IPS-20b (cell line): ENCODE measurements around the gene PM20D1.
"Not testable (repeated sequence)": the region's sequence is repeated elsewhere in the genome, so short reads cannot be mapped to it uniquely, and the experiment has no call there.

Experiments
- H3K27ac ChIP-seq: one replicate; pipeline ENCODE4 v1.5.1; 2013; ENCODE audit warnings: low read length
- H3K27me3 ChIP-seq: 2 replicates; pipeline ENCODE4 v1.6.1; 2013; ENCODE audit warnings: mild to moderate bottlenecking, low read length, inconsistent platforms; ENCODE audit not compliant: insufficient read depth
- H3K36me3 ChIP-seq: 2 replicates; pipeline ENCODE4 v1.6.1; 2013; ENCODE audit warnings: low read depth, mild to moderate bottlenecking, inconsistent platforms, low read length, moderate library complexity; ENCODE audit not compliant: insufficient read depth
- H3K4me1 ChIP-seq: 2 replicates; pipeline ENCODE4 v1.6.1; 2013; ENCODE audit warnings: mild to moderate bottlenecking, control low read depth, inconsistent platforms, low read length, moderate library complexity; ENCODE audit not compliant: insufficient read depth
- H3K4me3 ChIP-seq: 2 replicates; pipeline ENCODE4 v1.5.1; 2013; ENCODE audit warnings: mild to moderate bottlenecking, low read length, inconsistent platforms
- H3K9ac ChIP-seq: 2 replicates; pipeline ENCODE4 v1.6.1; 2013; ENCODE audit warnings: low read depth, mild to moderate bottlenecking, inconsistent platforms, low read length, moderate library complexity
- H3K9me3 ChIP-seq: 2 replicates; pipeline ENCODE4 v1.6.1; 2013; ENCODE audit warnings: mild to moderate bottlenecking, low read depth, low read length, inconsistent platforms; ENCODE audit not compliant: insufficient read depth

PM20D1 gene

GRCh38 chr1:205873148-205873547 lies 23.2 kb upstream of the PM20D1 start:
- H3K36me3 ChIP-seq, H3K4me1 ChIP-seq, H3K9me3 ChIP-seq, H3K9ac ChIP-seq, H3K27me3 ChIP-seq, H3K27ac ChIP-seq, H3K4me3 ChIP-seq: not testable (repeated sequence)

- H3K4me3 ChIP-seq: no peak overlapping the region
- no peaks in the 10 kb centered on the region for H3K36me3 ChIP-seq
- no peaks in the 10 kb centered on the region for H3K9me3 ChIP-seq
- peaks cover 6% of the 10 kb centered on the region; the same call in 1 of the 2 replicates for H3K4me1 ChIP-seq
- H3K9ac ChIP-seq: no peak overlapping the region
- H3K27ac ChIP-seq: no peak overlapping the region
- no peaks in the 10 kb centered on the region for H3K27me3 ChIP-seq
Measured at GRCh38 chr1:205870236-205870635, 20.3 kb upstream of the PM20D1 start.

GRCh38 chr1:205861540-205861939 lies 11.6 kb upstream of the PM20D1 start:
- H3K27ac ChIP-seq: no peak overlapping the region
- H3K4me3 ChIP-seq: no peak overlapping the region
- no peak overlapping the region for H3K9ac ChIP-seq
- no peaks in the 10 kb centered on the region for H3K36me3 ChIP-seq
- H3K4me1 ChIP-seq: no peaks in the 10 kb centered on the region
- H3K27me3 ChIP-seq: no peaks in the 10 kb centered on the region
- no peaks in the 10 kb centered on the region for H3K9me3 ChIP-seq

GRCh38 chr1:205858141-205858961 lies 8.4 kb upstream of the PM20D1 start:
- Histone ChIP-seq H3K36me3 (no peaks in the 10 kb centered on the region), H3K27ac (no peak overlapping the region), H3K4me3 (no peak overlapping the region), H3K27me3 (no peaks in the 10 kb centered on the region), H3K9me3 (no peaks in the 10 kb centered on the region), H3K9ac (no peak overlapping the region), H3K4me1 (no peaks in the 10 kb centered on the region)

GRCh38 chr1:205857501-205857900 lies 7.6 kb upstream of the PM20D1 start:
- not testable (repeated sequence) for H3K4me1 ChIP-seq, H3K27ac ChIP-seq, H3K36me3 ChIP-seq, H3K9me3 ChIP-seq, H3K27me3 ChIP-seq, H3K4me3 ChIP-seq, H3K9ac ChIP-seq

- Histone ChIP-seq H3K27ac (no peak overlapping the region), H3K9me3 (peaks cover 4% of the 10 kb centered on the region; the same call in 1 of the 2 replicates), H3K4me1 (no peaks in the 10 kb centered on the region), H3K4me3 (no peak overlapping the region), H3K9ac (no peak overlapping the region), H3K27me3 (no peaks in the 10 kb centered on the region), H3K36me3 (no peaks in the 10 kb centered on the region)
Measured at GRCh38 chr1:205856433-205856832, 6.5 kb upstream of the PM20D1 start.

GRCh38 chr1:205852969-205853368 lies 3.0 kb upstream of the PM20D1 start:
- peaks cover 4% of the 10 kb centered on the region; the same call in 1 of the 2 replicates for H3K9me3 ChIP-seq

GRCh38 chr1:205851993-205852392 lies 2.1 kb upstream of the PM20D1 start:
- H3K27me3 ChIP-seq: peaks cover 3% of the 10 kb centered on the region; the same call in 1 of the 2 replicates
- no peak overlapping the region for H3K4me3 ChIP-seq
- H3K4me1 ChIP-seq: no peaks in the 10 kb centered on the region
- H3K9me3 ChIP-seq: peaks cover 4% of the 10 kb centered on the region; the same call in 1 of the 2 replicates
- H3K27ac ChIP-seq: no peak overlapping the region
- H3K36me3 ChIP-seq: no peaks in the 10 kb centered on the region
- no peak overlapping the region for H3K9ac ChIP-seq

More at GRCh38 chr1:205852969-205853368, 3.0 kb upstream of the PM20D1 start:
- Histone ChIP-seq H3K4me1 (no peaks in the 10 kb centered on the region), H3K36me3 (no peaks in the 10 kb centered on the region), H3K4me3 (no peak overlapping the region), H3K27ac (no peak overlapping the region), H3K9ac (no peak overlapping the region), H3K27me3 (peaks cover 3% of the 10 kb centered on the region; the same call in 1 of the 2 replicates)

GRCh38 chr1:205843036-205843859 lies 6.7 kb downstream of the PM20D1 start:
- H3K9ac ChIP-seq: no peak overlapping the region
- no peaks in the 10 kb centered on the region for H3K4me1 ChIP-seq
- H3K9me3 ChIP-seq: no peaks in the 10 kb centered on the region
- H3K27me3 ChIP-seq: no peaks in the 10 kb centered on the region
- no peak overlapping the region for H3K27ac ChIP-seq
- no peaks in the 10 kb centered on the region for H3K36me3 ChIP-seq
- H3K4me3 ChIP-seq: no peak overlapping the region

GRCh38 chr1:205842229-205842628 lies 7.7 kb downstream of the PM20D1 start:
- Histone ChIP-seq H3K9ac (no peak overlapping the region), H3K27ac (no peak overlapping the region), H3K4me1 (no peaks in the 10 kb centered on the region), H3K9me3 (no peaks in the 10 kb centered on the region), H3K27me3 (no peaks in the 10 kb centered on the region), H3K4me3 (no peak overlapping the region), H3K36me3 (no peaks in the 10 kb centered on the region)

GRCh38 chr1:205840146-205840923 lies 9.6 kb downstream of the PM20D1 start:
- Histone ChIP-seq H3K9ac (no peak overlapping the region), H3K9me3 (no peaks in the 10 kb centered on the region), H3K4me3 (no peak overlapping the region), H3K27ac (no peak overlapping the region), H3K27me3 (no peaks in the 10 kb centered on the region), H3K36me3 (no peaks in the 10 kb centered on the region), H3K4me1 (no peaks in the 10 kb centered on the region)
